ENCODE measurements around the gene TMEM9.
A peak's percentile ranks its signal among the peaks of the same experiment; 100 is the strongest.

TMEM9 gene

DNA sequence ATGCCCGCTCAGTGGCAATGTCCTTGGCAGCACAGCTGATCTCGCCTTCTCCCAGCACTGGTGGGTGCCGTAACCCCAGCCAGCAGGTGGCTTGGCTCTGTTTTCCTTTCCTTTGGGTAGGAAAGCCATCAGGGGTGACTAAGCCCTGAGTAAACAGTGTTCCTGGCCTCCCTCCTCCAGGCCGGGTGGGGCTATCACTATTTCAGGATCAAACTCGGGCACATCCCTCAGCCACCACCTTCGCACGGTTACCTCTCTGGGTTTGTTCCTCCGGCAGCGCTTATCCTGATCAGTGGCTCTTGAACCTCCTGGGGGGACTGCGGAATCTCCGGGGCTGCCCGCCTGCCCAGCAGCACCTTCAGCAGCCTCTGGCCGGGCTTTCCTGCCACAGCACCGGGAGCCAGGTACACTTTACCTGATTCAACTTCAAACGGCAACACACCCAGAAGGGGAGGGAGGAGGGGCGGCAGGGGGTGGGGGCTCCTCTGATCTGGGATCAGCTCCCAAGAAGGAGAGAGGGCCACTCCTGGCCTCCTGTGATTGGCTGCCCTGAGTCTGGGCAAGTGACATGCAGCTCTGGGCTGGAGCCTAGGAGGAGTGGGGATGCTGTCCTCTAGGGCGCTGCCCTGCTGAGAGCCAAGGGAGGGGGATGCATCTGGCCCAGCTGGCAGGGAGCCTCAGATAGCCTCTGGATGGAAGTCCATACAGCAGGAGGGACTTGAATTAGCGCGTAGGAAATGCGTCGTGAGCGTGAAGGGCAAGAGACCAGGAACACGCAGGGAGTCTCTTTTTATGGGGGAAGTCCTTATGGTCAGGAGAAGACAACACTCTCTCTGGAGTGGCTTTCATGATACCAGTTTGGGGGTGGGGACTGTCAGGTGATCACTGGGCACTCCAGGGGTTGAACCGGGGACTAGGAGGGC, 27.2 kb downstream of the TMEM9 start, which contains the start of gene ASCL5:
Gene ASCL5 (minus strand): TSS at position 353 of the 923 bp plus-strand sequence. CDS start 11,812 bp downstream, outside the sequence.
- DNase-seq (ENCODE audit: low spot score) = no peak

GRCh38 chr1:201126463-201126831, 27.8 kb downstream of the TMEM9 start:
- no peak for DNase-seq (ENCODE audit: low spot score)

DNA sequence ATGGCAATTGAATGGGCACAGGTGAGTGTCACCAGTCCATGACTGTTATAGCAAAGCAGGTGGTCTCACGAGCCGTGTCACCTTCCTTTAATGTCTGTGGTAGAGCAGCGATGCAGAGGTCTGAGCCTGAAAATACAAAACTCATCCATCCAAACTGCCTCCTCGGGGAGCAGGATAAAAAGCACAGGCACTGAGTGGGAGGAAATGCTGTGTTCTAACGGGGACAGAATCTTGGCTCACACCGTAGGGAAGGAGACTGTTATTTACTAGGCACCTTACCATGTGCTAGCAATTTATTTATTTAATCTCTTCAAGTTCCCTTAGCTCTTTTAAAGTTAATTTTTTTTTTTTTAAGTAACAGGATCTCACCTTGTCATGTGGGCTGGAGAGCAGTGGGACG, 28.5 kb downstream of the TMEM9 start:
- DNase-seq (ENCODE audit: low spot score) = no peak

- DNase-seq (ENCODE audit: low spot score) = no peak
Observed at GRCh38 chr1:201125019-201125418, 29.3 kb downstream of the TMEM9 start.

DNA sequence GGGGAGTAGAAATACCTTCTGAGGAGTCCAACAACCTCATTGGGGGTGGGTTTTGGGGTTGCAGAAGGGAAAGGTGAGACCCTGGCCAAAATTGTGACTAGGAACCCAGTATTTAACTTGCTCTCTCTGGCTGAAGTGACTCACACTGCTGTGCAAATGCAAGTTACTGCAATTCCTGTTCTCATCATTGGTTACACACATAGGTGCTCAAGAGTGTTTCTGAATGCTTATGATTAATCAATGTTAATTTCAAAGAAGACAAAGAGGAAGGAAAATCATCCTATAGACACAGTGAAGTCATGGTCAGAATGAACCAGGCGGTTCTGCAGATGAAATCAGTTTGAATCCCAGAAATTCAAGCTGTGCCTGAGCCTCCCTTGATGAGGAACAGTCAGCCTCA, 30.4 kb downstream of the TMEM9 start:
- no peak for DNase-seq (ENCODE audit: low spot score)

- no peak for DNase-seq (ENCODE audit: low spot score)
Observed at GRCh38 chr1:201122321-201122957, 31.8 kb downstream of the TMEM9 start.

GRCh38 chr1:201119206-201120197, 34.8 kb downstream of the TMEM9 start:
- peak; percentile 7 for DNase-seq (ENCODE audit: low spot score)

DNA sequence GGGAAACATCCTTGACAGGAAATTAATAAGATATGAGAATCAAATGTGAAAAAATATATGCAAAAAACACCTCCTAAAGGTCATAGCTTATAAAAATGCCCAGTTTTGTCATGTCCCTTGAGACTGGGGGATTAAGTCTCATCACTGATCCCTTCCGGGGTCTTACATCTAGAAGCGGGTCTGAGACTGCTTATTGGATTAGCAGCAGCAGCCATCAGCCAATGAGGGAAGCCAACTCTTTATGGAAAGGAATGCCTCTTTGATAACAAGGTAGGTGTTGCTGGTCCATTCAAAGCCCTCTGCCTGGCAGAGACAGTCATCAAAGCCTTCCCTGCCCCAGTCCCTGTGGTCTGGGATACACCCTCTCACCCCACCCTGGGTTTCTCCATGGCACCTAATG, 38.2 kb downstream of the TMEM9 start:
- no peak for DNase-seq (ENCODE audit: low spot score)

GRCh38 chr1:201115390-201115937, 38.8 kb downstream of the TMEM9 start:
- DNase-seq (ENCODE audit: low spot score) = no peak

DNA sequence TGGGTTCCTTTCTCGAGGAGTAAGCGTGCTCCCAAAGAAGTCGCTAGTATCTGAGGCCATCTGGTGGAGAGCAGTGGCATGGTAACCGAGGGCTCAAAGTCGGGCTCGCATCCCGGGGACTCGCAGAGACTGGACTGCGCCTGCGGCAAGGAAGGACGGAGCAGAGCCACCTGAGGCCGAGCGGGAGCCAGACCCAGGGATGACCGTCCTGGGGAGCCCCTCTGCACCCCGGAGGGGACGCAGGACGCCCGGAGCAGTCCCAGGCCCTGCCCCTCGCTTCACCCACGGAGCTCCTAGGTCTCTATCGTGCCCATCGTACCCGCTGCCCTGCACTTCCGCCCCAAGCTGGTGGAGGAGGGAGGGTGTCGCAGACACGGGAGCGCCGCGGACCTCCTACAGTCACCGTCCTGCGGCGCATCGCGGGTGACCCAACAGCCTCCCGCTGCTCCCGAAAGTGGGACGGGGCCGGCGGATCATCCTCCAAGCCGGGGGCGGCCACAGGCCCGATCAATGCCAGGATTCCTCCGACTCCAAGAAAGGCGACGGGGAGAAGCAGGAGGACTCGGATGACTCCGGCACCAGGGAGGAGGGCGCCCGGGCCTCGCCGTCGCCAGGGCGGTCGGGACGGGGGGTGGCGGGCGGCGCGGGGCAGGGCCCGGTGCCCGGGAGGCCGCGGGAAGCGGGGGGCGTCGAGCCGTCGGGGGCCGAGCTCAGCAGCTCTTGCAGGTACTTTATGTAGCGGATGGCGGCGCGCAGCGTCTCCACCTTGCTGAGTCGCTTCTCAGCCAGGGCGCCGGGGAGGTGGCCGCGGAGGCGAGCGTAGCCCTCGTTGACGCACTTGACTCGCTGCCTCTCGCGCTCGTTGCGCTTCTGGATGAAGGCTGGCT, 39.8 kb downstream of the TMEM9 start:
- peak; percentile 9 for DNase-seq (ENCODE audit: low spot score)

- no peak for DNase-seq (ENCODE audit: low spot score)
Observed at GRCh38 chr1:201113451-201114244, 40.6 kb downstream of the TMEM9 start.

GRCh38 chr1:201112926-201113325, 41.3 kb downstream of the TMEM9 start:
- no peak for DNase-seq (ENCODE audit: low spot score)

DNA sequence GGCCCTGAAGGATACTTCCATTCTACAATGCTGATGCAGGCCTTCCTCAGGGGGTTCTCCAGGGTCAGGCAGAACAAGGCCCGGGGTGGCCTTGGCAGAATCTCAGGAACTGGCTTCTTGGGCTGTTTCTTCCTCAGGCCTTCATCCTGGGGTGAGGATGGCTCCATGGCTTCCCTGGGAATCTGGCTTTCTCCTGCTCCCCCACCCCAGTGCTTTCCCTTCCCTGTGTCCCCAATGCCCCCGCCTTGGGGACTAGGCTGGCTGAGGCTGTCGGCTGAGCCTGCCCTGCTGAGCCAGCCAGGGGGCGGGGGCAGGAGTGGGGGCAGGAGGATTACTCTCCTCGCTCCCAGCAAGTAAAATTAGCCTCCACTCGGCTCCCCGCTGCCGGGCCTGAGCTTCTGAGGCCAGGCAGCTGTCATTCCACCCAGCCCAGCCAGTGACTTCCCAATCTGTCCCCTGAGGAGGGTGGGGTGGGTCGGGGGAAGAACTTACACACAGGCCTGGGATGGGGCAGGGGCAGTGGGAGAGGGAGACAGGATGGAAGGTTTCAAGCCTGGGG, 42.0 kb downstream of the TMEM9 start, which contains the start of gene CACNA1S:
Gene CACNA1S (minus strand): TSS at position 254 of the 559 bp plus-strand sequence. CDS start 87 bp downstream, at position 167.
- DNase-seq (ENCODE audit: low spot score) = no peak

DNA sequence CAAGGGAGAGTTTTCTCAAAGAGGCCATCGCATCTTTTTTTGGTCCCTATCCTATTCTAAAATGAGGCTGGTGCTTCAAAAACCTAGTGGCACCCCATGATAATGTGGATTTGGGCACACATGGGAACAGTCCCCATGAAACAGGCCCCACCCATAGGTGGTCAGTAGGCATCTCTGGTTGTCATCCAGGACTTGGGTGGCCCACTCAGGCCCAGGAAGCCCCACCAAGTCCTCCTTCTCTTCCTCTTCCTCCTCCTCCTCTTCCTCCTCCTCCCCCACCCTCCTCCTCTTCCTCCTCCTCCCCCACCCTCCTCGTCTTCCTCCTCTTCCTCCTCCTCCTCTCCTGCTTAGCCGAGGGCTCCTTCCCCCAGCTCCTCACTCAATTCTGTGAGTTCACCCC, 42.6 kb downstream of the TMEM9 start:
- DNase-seq (ENCODE audit: low spot score) = no peak

DNA sequence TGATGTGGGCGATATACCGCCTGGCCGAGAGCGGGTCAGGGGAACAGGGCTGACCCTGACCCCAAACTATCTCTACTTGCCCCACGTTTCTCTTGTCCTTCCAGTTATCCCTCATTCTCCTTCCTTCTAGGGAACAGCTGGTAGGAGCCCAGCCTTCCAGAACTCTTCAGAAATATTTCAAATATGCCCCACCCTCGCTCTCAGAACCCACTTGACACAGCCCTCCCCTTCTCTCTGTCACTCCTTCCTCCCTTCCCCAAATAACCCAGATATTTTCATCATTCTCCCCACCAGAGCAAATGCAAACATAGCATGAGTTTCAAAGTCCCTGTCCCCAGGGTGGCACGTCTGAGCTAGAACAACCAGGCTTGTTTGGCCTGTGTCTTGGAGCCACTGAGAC, 43.1 kb downstream of the TMEM9 start:
- DNase-seq (ENCODE audit: low spot score) = no peak

- no peak for DNase-seq (ENCODE audit: low spot score)
Observed at GRCh38 chr1:201110616-201111015, 43.7 kb downstream of the TMEM9 start.

DNA sequence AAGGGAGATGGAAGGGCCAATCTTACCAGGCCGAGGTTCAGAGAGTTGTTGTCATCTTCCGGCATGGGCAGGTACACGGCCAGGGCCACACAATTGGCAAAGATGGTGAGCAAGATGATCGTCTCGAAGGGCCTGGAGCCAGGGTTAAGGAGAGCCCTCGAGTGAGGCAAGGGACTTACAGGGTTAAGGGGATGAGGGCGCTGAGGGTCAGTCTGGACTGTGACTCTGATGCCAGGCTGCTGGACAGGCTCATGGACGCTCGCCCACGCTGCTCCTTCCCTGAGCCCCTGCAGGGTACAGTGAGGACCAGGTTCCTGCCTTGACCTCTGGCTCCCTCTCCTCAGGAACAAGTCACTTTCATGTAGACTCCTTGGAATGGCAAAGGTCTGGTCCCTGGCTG, 44.1 kb downstream of the TMEM9 start:
- no peak for DNase-seq (ENCODE audit: low spot score)

- DNase-seq (ENCODE audit: low spot score) = no peak
Observed at GRCh38 chr1:201109651-201110050, 44.6 kb downstream of the TMEM9 start.

DNA sequence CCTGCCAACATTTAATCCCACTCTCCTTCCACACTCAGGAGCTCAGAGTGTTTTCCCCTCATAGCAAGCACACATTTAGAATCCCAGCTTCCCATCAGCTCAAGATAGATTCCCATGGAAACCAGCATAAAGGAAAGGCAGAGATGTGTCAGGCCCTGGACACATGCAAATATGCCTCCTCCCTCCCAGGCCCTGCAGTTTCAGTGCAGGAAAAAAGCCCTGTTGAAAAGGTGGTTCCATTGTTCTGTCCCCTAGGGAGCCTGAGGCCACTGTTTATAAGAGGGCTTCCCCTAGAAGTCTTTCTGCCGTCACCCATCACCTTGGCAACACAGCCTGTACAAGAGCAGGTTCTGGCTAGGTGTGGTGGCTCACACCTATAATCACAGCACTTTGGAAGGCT, 45.7 kb downstream of the TMEM9 start:
- no peak for DNase-seq (ENCODE audit: low spot score)

GRCh38 chr1:201105688-201106087, 48.6 kb downstream of the TMEM9 start:
- no peak for DNase-seq (ENCODE audit: low spot score)
